NB4 (cell line): ENCODE data around the gene RASSF5.

Source experiments
- DNase-seq: peaks from one replicate; pipeline ENCODE4 v3.0.0; 2010; ENCODE audit warnings: low read depth
- H3K4me3 ChIP-seq: one replicate; pipeline ENCODE4 v1.5.1; 2011; ENCODE audit warnings: mild to moderate bottlenecking, low read depth, low read length, moderate library complexity
- MAX ChIP-seq: IDR thresholded peaks from 2 replicates; pipeline ENCODE4 v1.6.1; 2011; ENCODE audit warnings: low read depth, low read length
- MYC ChIP-seq: IDR thresholded peaks from 2 replicates; pipeline ENCODE4 v1.6.1; 2011; ENCODE audit warnings: low read depth, low read length
- POLR2A ChIP-seq: IDR thresholded peaks from 2 replicates; pipeline ENCODE4 v1.6.1; 2011; ENCODE audit warnings: mild to moderate bottlenecking; ENCODE audit not compliant: insufficient read length; ENCODE audit errors: extremely low read depth
- TF ChIP-seq, protein P1 (sequence below): IDR thresholded peaks from one replicate; pipeline ENCODE4 v1.5.1; 2012; ENCODE audit warnings: low read depth, low read length

Gene RASSF5

DNA sequence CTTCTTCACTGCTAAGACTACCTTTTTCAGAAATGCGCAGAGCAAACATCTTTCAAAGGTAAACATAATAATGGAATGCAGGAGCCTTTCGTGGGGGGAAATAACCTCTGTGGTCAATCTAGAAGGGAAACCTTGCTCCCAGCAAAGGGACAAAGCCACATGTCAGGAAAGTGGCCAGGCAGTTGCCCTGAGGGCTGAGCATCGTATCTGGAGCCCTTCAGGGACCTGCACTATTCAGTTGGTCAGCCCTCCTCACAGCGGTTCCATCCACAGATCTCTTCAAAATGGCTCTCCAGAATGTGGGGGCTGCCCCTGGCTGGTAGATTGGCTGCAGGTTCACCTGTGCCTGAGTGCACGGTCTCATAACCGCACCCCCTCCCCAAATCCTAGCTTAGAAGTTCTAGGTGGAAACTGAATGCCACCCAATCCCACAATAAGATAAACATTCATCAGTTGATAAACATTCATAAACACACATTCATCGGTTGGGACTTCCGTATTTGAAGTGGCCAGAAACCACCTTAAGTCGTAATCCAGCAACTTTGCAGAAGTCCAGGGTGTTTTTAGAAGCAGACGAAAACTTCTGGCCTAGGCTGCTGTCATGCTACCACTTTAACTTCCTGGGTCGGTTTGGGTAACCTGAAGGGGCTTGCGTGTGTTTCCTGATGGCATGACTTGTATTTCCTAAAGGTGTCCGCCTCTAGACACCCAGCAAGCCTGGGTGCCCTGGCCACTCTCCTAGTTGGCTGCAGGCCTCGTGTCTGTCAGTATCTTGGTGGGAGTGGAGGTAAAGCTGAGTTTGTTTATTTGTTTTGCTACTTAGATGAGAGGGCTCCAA lies 50.5 kb downstream of the RASSF5 start:
- peak; percentile 84 for DNase-seq
- TF ChIP-seq MAX (no peak), MYC (peak; percentile 24; the same call in 1 of the 2 replicates)
- H3K4me3 ChIP-seq: peak overlapping the region; percentile 79

DNA sequence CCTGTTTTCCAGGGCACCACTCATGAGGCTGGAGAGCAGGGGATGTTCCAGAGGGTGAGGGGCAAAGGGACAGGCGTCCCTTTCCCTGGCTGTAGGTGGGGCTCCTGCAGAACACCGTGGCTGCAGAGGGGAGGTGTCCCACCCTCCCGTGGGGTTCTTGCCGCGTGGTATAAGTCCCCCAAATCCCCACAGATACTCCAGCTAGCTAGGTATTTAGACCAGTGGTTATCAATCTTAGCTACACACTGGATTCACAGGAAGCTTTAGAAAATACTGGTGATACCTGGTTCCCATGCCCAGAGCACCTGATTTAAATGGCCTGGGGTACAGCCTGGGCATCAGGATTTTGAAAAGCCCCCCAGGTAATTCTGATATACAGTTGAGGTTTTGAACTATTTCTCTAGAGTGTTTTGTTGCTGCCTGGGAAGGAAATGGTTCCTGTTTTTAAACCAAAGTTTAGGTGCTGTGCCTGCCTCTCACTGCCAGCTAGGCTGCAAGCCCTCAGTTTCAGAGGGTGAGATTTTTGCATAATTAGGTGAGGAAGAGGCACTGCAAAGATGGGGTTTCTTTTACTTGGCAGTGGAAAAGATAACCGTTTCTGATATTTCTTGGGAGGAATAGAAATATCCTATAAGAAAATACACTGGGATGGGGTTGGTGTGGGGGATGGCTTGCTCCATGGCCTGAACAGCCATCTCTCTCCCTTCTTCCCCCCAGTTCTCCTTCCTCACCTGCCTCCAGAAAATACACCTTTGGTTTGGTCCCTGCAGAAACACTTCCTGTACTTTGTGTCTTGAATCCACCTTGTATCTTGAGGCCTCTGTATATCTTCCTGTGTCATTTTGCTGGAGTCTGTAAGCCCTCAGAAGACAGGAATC lies 51.7 kb downstream of the RASSF5 start:
- peak; percentile 36 for DNase-seq
- H3K4me3 ChIP-seq: peak overlapping the region; percentile 79
- TF ChIP-seq MAX (no peak), MYC (no peak)
- TF ChIP-seq, protein P1, sequence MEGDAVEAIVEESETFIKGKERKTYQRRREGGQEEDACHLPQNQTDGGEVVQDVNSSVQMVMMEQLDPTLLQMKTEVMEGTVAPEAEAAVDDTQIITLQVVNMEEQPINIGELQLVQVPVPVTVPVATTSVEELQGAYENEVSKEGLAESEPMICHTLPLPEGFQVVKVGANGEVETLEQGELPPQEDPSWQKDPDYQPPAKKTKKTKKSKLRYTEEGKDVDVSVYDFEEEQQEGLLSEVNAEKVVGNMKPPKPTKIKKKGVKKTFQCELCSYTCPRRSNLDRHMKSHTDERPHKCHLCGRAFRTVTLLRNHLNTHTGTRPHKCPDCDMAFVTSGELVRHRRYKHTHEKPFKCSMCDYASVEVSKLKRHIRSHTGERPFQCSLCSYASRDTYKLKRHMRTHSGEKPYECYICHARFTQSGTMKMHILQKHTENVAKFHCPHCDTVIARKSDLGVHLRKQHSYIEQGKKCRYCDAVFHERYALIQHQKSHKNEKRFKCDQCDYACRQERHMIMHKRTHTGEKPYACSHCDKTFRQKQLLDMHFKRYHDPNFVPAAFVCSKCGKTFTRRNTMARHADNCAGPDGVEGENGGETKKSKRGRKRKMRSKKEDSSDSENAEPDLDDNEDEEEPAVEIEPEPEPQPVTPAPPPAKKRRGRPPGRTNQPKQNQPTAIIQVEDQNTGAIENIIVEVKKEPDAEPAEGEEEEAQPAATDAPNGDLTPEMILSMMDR: no peak

GRCh38 chr1:206559672-206559995 lies 52.3 kb downstream of the RASSF5 start:
- peak; percentile 28 for DNase-seq
- TF ChIP-seq, protein P1: no peak
- TF ChIP-seq MYC (no peak), MAX (no peak), POLR2A (no peak)
- peak overlapping the region; percentile 79 for H3K4me3 ChIP-seq

DNA sequence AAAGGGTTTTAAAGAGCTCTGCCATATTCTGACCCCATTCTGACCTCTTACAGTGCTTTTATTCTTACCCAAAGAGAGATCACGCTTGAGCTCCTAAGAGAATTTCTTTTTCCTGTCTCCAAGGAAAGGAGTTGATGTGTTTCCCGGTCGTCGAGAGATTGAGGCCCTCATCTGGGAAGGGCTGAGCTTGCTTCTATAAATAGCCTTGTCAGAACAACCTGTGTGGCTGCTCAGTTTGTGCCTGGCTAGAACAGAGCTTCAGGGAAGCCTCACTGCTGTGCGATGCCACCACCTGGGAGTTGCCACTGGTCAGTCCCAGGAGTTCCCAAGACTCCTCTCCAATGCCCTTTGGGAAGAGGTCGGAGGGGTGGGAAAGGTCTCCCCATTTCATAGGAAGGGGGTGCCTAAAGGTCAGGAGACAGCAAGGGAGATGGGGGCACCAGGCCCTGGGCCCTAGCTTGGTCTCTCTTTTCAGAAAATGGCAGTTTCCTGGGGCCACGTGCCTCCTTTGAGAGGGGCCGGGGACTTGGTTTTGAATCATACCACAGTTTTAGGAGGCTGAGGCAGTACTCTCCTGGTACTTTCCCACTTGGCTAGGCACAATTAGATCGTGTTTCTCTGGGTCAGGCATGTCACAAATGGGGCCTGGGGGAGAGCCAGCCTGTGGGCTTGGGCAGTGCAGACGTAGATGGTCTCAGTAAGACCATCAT lies 52.8 kb downstream of the RASSF5 start:
- TF ChIP-seq POLR2A (no peak), MYC (no peak), MAX (no peak)
- TF ChIP-seq, protein P1: no peak
- peak overlapping the region; percentile 79 for H3K4me3 ChIP-seq
- DNase-seq: no peak

DNA sequence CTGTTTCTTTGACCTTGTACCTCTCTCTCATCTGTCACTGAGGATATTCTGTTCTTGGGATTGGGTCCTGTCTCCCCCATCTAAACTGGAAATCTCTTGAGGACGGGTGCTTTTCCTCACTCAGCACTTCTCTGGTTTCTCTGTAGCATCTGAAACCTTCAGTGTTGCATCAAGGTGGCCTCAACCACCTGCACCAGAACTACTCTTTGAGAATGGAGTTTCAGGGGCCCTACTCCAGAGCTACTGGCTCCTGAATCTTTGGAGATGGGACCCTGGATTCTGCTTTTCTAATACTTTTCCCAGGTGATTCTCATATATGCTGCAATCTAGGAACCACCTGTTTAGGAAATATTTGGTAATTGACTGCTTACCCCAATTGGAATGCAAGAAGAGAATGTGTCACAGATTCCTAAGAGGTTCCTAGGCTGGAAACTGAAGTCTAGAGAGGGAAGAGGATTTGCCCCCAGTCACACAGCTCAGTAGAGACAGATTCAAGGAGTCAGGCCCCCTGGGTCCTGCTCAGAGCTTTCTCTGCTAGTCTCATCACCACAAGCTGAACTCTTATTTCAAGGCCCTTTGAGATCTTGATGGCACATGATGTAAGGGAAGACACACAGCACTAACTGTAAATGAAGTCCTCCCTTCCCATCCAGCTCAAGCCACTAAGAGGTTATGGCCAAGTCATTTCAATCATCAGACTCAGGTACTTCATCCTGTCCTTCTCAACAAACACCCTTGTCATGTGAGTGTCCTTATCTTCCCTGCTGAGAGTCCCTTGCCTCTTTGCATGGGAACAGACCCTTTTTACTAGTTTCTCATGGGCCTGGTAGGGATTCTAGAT lies 56.3 kb downstream of the RASSF5 start:
- no peak for DNase-seq
- TF ChIP-seq POLR2A (no peak), MAX (no peak), MYC (no peak)
- TF ChIP-seq, protein P1: no peak
- no peak overlapping the region for H3K4me3 ChIP-seq
